Measurements from ENCODE around the gene HTR1E. TPM values are rescaled to one million over a fixed set of nuclear protein-coding genes. Genes with fewer than 3 reads are reported as not detected.

The HTR1E gene
- total and polyA plus RNA-seq, 10 of the 15 experiments (the other 5 are each of a cell fraction or from before 2014, with no cell fraction given) = not detected

GRCh38 chr6:86936834-86937218 lies 502 bp upstream of the HTR1E start (continued):
- TF ChIP-seq, protein P1, sequence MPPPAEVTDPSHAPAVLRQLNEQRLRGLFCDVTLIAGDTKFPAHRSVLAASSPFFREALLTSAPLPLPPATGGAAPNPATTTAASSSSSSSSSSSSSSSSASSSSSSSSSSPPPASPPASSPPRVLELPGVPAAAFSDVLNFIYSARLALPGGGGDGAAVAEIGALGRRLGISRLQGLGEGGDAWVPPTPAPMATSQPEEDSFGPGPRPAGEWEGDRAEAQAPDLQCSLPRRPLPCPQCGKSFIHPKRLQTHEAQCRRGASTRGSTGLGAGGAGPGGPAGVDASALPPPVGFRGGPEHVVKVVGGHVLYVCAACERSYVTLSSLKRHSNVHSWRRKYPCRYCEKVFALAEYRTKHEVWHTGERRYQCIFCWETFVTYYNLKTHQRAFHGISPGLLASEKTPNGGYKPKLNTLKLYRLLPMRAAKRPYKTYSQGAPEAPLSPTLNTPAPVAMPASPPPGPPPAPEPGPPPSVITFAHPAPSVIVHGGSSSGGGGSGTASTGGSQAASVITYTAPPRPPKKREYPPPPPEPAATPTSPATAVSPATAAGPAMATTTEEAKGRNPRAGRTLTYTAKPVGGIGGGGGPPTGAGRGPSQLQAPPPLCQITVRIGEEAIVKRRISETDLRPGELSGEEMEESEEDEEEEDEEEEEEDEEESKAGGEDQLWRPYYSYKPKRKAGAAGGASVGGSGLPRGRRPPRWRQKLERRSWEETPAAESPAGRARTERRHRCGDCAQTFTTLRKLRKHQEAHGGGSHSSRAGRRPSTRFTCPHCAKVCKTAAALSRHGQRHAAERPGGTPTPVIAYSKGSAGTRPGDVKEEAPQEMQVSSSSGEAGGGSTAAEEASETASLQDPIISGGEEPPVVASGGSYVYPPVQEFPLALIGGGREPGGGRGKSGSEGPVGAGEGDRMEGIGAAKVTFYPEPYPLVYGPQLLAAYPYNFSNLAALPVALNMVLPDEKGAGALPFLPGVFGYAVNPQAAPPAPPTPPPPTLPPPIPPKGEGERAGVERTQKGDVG (CRISPR knock-in tag; IDR thresholded peaks at IDR 0.05) = no peak
- TF ChIP-seq MYC (IDR thresholded peaks at IDR 0.05; ENCODE audit: insufficient read depth, insufficient read length, insufficient replicate concordance, low read length, severe bottlenecking) (no peak), STAT3 (IDR thresholded peaks at IDR 0.05; ENCODE audit: low read depth, low read length) (no peak), MXI1 (IDR thresholded peaks at IDR 0.05; ENCODE audit: low read depth, low read length) (no peak)
- TF ChIP-seq, protein P2, sequence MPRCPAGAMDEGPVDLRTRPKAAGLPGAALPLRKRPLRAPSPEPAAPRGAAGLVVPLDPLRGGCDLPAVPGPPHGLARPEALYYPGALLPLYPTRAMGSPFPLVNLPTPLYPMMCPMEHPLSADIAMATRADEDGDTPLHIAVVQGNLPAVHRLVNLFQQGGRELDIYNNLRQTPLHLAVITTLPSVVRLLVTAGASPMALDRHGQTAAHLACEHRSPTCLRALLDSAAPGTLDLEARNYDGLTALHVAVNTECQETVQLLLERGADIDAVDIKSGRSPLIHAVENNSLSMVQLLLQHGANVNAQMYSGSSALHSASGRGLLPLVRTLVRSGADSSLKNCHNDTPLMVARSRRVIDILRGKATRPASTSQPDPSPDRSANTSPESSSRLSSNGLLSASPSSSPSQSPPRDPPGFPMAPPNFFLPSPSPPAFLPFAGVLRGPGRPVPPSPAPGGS (IDR thresholded peaks at IDR 0.05; ENCODE audit: borderline replicate concordance, insufficient read depth, low read depth, low read length, poor library complexity, severe bottlenecking) = no peak

DNA sequence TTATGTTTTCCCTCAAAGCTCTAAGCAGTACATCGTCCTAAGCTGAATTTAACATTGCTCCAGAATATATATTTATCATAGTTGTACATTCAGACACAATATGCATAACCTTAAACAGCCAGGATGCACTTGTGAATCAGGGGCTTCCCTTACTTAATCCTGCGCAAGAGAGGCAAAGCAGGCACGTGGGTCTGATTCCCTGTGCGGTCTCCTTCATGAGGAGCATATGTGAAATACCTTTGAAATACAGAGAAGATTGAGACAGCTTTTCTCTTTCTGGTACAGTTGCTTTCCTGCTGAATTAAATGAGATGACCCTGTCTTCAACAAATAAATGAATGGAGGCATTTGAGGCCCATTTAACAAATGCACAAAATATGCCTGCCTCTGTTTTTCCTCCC lies 1.5 kb downstream of the HTR1E start:
- BruUV-seq (replicated peaks) = no TSS peak
- Histone ChIP-seq H4K20me1 (ENCODE audit: control insufficient read depth, insufficient read depth) (no peaks in the 10 kb centered on the region), H3K4me2 (ENCODE audit: control insufficient read depth, insufficient read depth) (no peak overlapping the region), H2AFZ (ENCODE audit: control insufficient read depth, low read depth, low read length) (no peak overlapping the region), H3K4me3 (no peak overlapping the region), H3K79me2 (ENCODE audit: control insufficient read depth, insufficient read depth, low read length) (no peaks in the 10 kb centered on the region), H3K9me3 (replicated peaks; ENCODE audit: control insufficient read depth, insufficient read depth, low read length) (no peaks in the 10 kb centered on the region), H3K36me3 (ENCODE audit: control insufficient read depth in 2 of 2, insufficient read depth in 2 of 2, low read length in 1 of 2) (no peaks in the 10 kb centered on the region), H3K9ac (ENCODE audit: control insufficient read depth, insufficient read depth, low read length) (no peak overlapping the region), H3K27me3 (replicated peaks in 1 of 2; ENCODE audit: control insufficient read depth in 2 of 2, insufficient read depth in 2 of 2, low read length in 1 of 2) (peaks cover 4% of the 10 kb centered on the region in 2 experiments; a peak in 3 of 4 replicates), H3K27ac (ENCODE audit: control insufficient read depth, insufficient read depth) (no peak overlapping the region), H3K4me1 (ENCODE audit: control insufficient read depth, insufficient read depth, low read length) (no peaks in the 10 kb centered on the region)
- intact Hi-C loops (cut with micrococcal nuclease; ENCODE audit: unreplicated experiment) (loop anchor here (5.0 kb wide), 2 partner anchors 1017 to 1167 kb away; no protein-coding TSS in a partner anchor), in situ Hi-C loops (cut with MboI) (no loop called here)
- ATAC-seq (no peak), DNase-seq (ENCODE audit: low read depth, low spot score) (no peak), FAIRE-seq (no peak)
- SMC1A ChIA-PET (ENCODE audit: uncharacterized antibody, unreplicated experiment) = no interaction called here
- 52% methylated on average over 4 of the region's 4 CpGs for WGBS (ENCODE audit: insufficient coverage, insufficient replicate concordance, low lambda C conversion rate, missing lambda C conversion rate)
- POLR2A ChIA-PET = no interaction called here
- RAD21 ChIA-PET (ENCODE audit: unreplicated experiment) = no interaction called here
- TF ChIP-seq IKZF2 (IDR thresholded peaks at IDR 0.05) = no peak
- no peak for TF ChIP-seq PAX8 (IDR thresholded peaks at IDR 0.05)
- TF ChIP-seq ZNF24 (IDR thresholded peaks at IDR 0.05) = no peak
- TF ChIP-seq, protein P3, sequence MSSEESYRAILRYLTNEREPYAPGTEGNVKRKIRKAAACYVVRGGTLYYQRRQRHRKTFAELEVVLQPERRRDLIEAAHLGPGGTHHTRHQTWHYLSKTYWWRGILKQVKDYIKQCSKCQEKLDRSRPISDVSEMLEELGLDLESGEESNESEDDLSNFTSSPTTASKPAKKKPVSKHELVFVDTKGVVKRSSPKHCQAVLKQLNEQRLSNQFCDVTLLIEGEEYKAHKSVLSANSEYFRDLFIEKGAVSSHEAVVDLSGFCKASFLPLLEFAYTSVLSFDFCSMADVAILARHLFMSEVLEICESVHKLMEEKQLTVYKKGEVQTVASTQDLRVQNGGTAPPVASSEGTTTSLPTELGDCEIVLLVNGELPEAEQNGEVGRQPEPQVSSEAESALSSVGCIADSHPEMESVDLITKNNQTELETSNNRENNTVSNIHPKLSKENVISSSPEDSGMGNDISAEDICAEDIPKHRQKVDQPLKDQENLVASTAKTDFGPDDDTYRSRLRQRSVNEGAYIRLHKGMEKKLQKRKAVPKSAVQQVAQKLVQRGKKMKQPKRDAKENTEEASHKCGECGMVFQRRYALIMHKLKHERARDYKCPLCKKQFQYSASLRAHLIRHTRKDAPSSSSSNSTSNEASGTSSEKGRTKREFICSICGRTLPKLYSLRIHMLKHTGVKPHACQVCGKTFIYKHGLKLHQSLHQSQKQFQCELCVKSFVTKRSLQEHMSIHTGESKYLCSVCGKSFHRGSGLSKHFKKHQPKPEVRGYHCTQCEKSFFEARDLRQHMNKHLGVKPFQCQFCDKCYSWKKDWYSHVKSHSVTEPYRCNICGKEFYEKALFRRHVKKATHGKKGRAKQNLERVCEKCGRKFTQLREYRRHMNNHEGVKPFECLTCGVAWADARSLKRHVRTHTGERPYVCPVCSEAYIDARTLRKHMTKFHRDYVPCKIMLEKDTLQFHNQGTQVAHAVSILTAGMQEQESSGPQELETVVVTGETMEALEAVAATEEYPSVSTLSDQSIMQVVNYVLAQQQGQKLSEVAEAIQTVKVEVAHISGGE (CRISPR knock-in tag; IDR thresholded peaks at IDR 0.05) = no peak
- no peak for TF ChIP-seq SP1 (IDR thresholded peaks at IDR 0.05; ENCODE audit: low read depth, low read length)
- TF ChIP-seq EGR1 (IDR thresholded peaks at IDR 0.05; ENCODE audit: borderline replicate concordance in 1 of 2, low read depth in 2 of 2, low read length in 2 of 2) = no peak
- CTCF ChIA-PET = interaction anchor here (1.0 kb wide), 2 partner anchors 10 to 89 kb away, joined by 3 read pairs; no protein-coding TSS in a partner anchor

All from GM12878 (cell line).